ENCODE data around the gene MIB2.

The MIB2 gene

GRCh38 chr1:1598720-1599029 lies 16.6 kb upstream of the MIB2 start:
- DNase-seq: no peak

GRCh38 chr1:1599030-1599934 lies 16.0 kb upstream of the MIB2 start:
- DNase-seq: no peak

GRCh38 chr1:1599935-1600860 lies 15.1 kb upstream of the MIB2 start, which contains the start of gene FNDC10:
Gene FNDC10, minus strand, starts transcription at chr1:1600135. Its CDS starts 120 bp downstream, at chr1:1600015.
- DNase-seq: no peak

- DNase-seq: no peak
Observed at GRCh38 chr1:1600861-1601563, 14.3 kb upstream of the MIB2 start.

- DNase-seq: no peak
Observed at GRCh38 chr1:1601564-1602303, 13.6 kb upstream of the MIB2 start.

GRCh38 chr1:1602304-1602967 lies 12.9 kb upstream of the MIB2 start:
- no peak for DNase-seq

GRCh38 chr1:1602968-1603506 lies 12.3 kb upstream of the MIB2 start:
- no peak for DNase-seq

GRCh38 chr1:1603671-1604373 lies 11.5 kb upstream of the MIB2 start:
- DNase-seq: no peak

- DNase-seq: no peak
Observed at GRCh38 chr1:1604374-1605033, 10.8 kb upstream of the MIB2 start.

- no peak for DNase-seq
Observed at GRCh38 chr1:1605034-1605591, 10.2 kb upstream of the MIB2 start.

- no peak for DNase-seq
Observed at GRCh38 chr1:1605724-1606123, 9.6 kb upstream of the MIB2 start.

- no peak for DNase-seq
Observed at GRCh38 chr1:1606232-1606631, 9.1 kb upstream of the MIB2 start.

GRCh38 chr1:1609822-1610485 lies 5.3 kb upstream of the MIB2 start:
- no peak for DNase-seq

GRCh38 chr1:1610796-1611195 lies 4.5 kb upstream of the MIB2 start:
- DNase-seq: no peak

GRCh38 chr1:1612104-1612400 lies 3.2 kb upstream of the MIB2 start:
- no peak for DNase-seq

GRCh38 chr1:1613509-1614082 lies 1.7 kb upstream of the MIB2 start:
- no peak for DNase-seq

GRCh38 chr1:1614204-1614953 lies 921 bp upstream of the MIB2 start:
- no peak for DNase-seq

- DNase-seq: no peak
Observed at GRCh38 chr1:1614954-1615255, 395 bp upstream of the MIB2 start.

Measured in NCI-H1105 treated with DMSO at 0.1 percent for 48 hours (cell line).